ENCODE data around the gene CSNK1A1L. TPM values are rescaled to one million over a fixed set of nuclear protein-coding genes. Genes with fewer than 3 reads are reported as not detected.

Gene CSNK1A1L
- total RNA-seq, 2 donors from 2014 or later: not detected

- Histone ChIP-seq H3K9me3 (no peaks in the 10 kb centered on the region), H3K27me3 (replicated peaks; ENCODE audit: insufficient read depth) (no peaks in the 10 kb centered on the region), H3K27ac (no peak overlapping the region), H3K36me3 (no peaks in the 10 kb centered on the region), H3K4me3 (no peak overlapping the region), H3K4me1 (ENCODE audit: control insufficient read depth in 1 of 2, low read depth in 2 of 2) (no peaks in the 10 kb centered on the region)
- TF ChIP-seq CTCF (IDR thresholded peaks at IDR 0.05): no peak
- ATAC-seq (ENCODE audit: insufficient number of reproducible peaks, low FRiP score, low read depth): no peak
- no peak for DNase-seq (ENCODE audit: low spot score)
Measured at GRCh38 chr13:37070956-37071355, 34.5 kb downstream of the CSNK1A1L start.

DNA sequence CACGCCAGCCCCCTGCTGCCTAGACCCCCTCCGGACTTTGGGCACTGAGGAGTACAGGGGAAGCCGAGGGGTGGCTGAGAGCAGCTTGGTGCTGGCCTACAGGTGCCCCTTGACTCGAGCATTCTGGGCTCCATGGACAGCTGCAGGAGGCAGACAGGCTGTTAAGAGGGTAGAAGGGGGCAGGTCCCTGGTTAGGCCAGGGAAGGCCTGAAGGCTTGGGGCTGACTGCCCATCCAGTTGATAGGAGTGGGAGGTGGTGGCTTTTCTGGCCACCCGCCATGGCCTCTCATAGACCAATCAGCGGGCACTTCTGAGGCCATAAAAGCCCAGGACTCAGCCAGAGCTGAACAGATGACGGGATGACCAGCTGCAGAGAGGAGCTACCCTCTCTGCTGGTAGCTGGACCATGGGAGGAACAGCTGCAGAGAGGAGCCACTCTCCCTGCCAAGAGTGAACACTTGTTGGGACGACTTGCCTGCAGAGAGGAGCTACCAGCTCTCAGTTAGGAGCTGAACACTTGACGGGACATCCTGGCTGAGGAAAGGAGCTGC lies 35.2 kb downstream of the CSNK1A1L start:
- no peak for DNase-seq (ENCODE audit: low spot score)
- Histone ChIP-seq H3K9me3 (no peaks in the 10 kb centered on the region), H3K27me3 (replicated peaks; ENCODE audit: insufficient read depth) (no peaks in the 10 kb centered on the region), H3K36me3 (no peaks in the 10 kb centered on the region), H3K4me3 (no peak overlapping the region), H3K4me1 (ENCODE audit: control insufficient read depth in 1 of 2, low read depth in 2 of 2) (no peaks in the 10 kb centered on the region), H3K27ac (no peak overlapping the region)
- ATAC-seq (ENCODE audit: insufficient number of reproducible peaks, low FRiP score, low read depth): no peak
- no peak for TF ChIP-seq CTCF (IDR thresholded peaks at IDR 0.05)

DNA sequence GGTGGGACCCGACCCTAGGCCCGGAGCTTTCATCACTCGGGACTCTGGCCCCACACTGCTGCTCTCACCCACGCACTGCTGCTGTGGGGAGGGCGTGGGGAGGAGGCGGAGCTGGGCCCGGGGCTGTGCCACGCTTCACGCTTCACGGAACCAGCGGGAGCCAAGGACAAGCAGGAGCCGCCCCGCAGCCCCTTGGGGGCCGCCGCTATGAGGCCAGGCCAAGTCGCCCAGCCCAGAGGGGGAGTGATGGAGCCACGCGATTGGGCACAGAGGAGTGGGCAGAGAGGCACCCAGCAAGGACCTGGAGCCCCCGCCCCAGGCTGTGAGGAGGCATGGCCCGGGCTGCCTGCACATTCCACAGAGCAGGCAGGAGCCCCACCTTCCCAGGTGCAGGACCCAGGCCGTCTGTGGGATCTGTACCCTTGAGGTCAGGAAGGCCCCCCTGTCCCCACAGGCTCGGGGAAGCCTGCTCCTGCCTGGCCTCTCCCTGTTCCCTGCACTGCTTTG lies 35.8 kb downstream of the CSNK1A1L start:
- H3K27ac ChIP-seq: no peak overlapping the region
- no peak for DNase-seq (ENCODE audit: low spot score)
- no peak for TF ChIP-seq CTCF (IDR thresholded peaks at IDR 0.05)
- H3K9me3 ChIP-seq: no peaks in the 10 kb centered on the region
- H3K27me3 ChIP-seq (replicated peaks; ENCODE audit: insufficient read depth): no peaks in the 10 kb centered on the region
- no peaks in the 10 kb centered on the region for H3K36me3 ChIP-seq
- no peak overlapping the region for H3K4me3 ChIP-seq
- no peak for ATAC-seq (ENCODE audit: insufficient number of reproducible peaks, low FRiP score, low read depth)
- no peaks in the 10 kb centered on the region for H3K4me1 ChIP-seq (ENCODE audit: control insufficient read depth in 1 of 2, low read depth in 2 of 2)

DNA sequence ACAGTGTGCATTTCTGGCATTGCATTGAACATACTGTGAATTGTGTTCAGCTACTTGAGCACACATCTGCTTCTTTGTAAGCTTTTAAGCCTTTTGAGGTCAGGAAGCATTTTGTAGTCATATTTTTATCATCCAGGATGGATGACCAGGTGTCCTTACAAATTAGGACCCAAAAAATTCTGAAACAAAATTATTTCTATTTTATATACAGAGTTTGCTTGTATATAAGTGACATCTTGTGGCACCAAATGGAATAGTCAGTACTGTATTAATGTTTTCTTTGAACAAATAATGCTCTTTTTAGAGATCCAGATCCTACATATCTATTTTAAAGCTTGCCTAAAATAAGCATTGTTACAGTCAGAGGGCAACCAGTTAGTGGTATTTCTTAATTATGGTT lies 36.5 kb downstream of the CSNK1A1L start:
- DNase-seq (ENCODE audit: low spot score): no peak
- TF ChIP-seq CTCF (IDR thresholded peaks at IDR 0.05): no peak

GRCh38 chr13:37067874-37068273 lies 37.6 kb downstream of the CSNK1A1L start:
- H3K9me3 ChIP-seq: no peaks in the 10 kb centered on the region
- no peak overlapping the region for H3K27ac ChIP-seq
- no peak overlapping the region for H3K4me3 ChIP-seq
- DNase-seq (ENCODE audit: low spot score) (no peak), ATAC-seq (ENCODE audit: insufficient number of reproducible peaks, low FRiP score, low read depth) (no peak)
- no peak for TF ChIP-seq CTCF (IDR thresholded peaks at IDR 0.05)
- no peaks in the 10 kb centered on the region for H3K27me3 ChIP-seq (replicated peaks; ENCODE audit: insufficient read depth)
- H3K36me3 ChIP-seq: no peaks in the 10 kb centered on the region
- no peaks in the 10 kb centered on the region for H3K4me1 ChIP-seq (ENCODE audit: control insufficient read depth in 1 of 2, low read depth in 2 of 2)

More for the DNA sequence above, 36.5 kb downstream of the CSNK1A1L start:
- no peak for ATAC-seq (ENCODE audit: insufficient number of reproducible peaks, low FRiP score, low read depth)
- Histone ChIP-seq H3K9me3 (no peaks in the 10 kb centered on the region), H3K4me3 (no peak overlapping the region), H3K4me1 (ENCODE audit: control insufficient read depth in 1 of 2, low read depth in 2 of 2) (no peaks in the 10 kb centered on the region), H3K27ac (no peak overlapping the region), H3K27me3 (replicated peaks; ENCODE audit: insufficient read depth) (no peaks in the 10 kb centered on the region), H3K36me3 (no peaks in the 10 kb centered on the region)
